Thymus (tissue), 11 donors: ENCODE data around the gene SLC30A9. TPM values are rescaled to one million over a fixed set of nuclear protein-coding genes. Genes with fewer than 3 reads are reported as not detected.

Source experiments
- DNase-seq, 9 donors: peaks; one replicate each; pipeline ENCODE4 v3.0.0-alpha.2; 2013; ENCODE audit warnings: low spot score in 9 of 9, low read depth in 6 of 9, missing footprints in 1 of 9
- H3K27ac ChIP-seq, 2 donors: one replicate each; pipeline ENCODE4 v1.5.1; 2013; ENCODE audit warnings: control low read depth in 1 of 2, low read depth in 1 of 2, low read length in 1 of 2, mild to moderate bottlenecking in 1 of 2, moderate library complexity in 1 of 2
- H3K27me3 ChIP-seq, 2 donors: one replicate each; pipeline ENCODE4 v1.5.1; 2013; ENCODE audit warnings: low read length in 1 of 2; ENCODE audit not compliant: control insufficient read depth in 2 of 2, insufficient read depth in 1 of 2
- H3K36me3 ChIP-seq, 2 donors: one replicate each; pipeline ENCODE4 v1.5.1; 2013; ENCODE audit warnings: low read length in 1 of 2, mild to moderate bottlenecking in 1 of 2, moderate library complexity in 1 of 2; ENCODE audit not compliant: control insufficient read depth in 2 of 2, insufficient read depth in 2 of 2
- H3K4me1 ChIP-seq, 2 donors: one replicate each; pipeline ENCODE4 v1.5.1; 2013; ENCODE audit warnings: low read length in 2 of 2; ENCODE audit not compliant: control insufficient read depth in 2 of 2, insufficient read depth in 2 of 2
- H3K4me3 ChIP-seq, 2 donors: one replicate each; pipeline ENCODE4 v1.5.1; 2013; ENCODE audit warnings: low read length in 2 of 2, control low read depth in 1 of 2, mild to moderate bottlenecking in 1 of 2
- H3K9me3 ChIP-seq, 2 donors: one replicate each; pipeline ENCODE4 v1.5.1; 2013; ENCODE audit warnings: low read length in 1 of 2, mild to moderate bottlenecking in 1 of 2; ENCODE audit not compliant: control insufficient read depth in 2 of 2, insufficient read depth in 1 of 2
- WGBS: extraction: QIAGEN DNeasy Blood & Tissue Kit; methylation state at CpG from one replicate; pipeline ENCODE4 v1.1.7; 2013; 5-methylcytosine and 5-hydroxymethylcytosine counted together
- polyA plus RNA-seq: library from polyadenylated mRNA; stranded (reverse); fragments of 200-250 nt; gene quantifications from one replicate; pipeline ENCODE4 v1.2.3, GENCODE V29; 2013
- total RNA-seq: library from RNA; stranded (reverse); fragments of 120-200 nt; gene quantifications from one replicate; pipeline ENCODE4 v1.2.4, GENCODE V29; 2013
- donor health status: healthy.

SLC30A9 gene
- total and polyA plus RNA-seq, 2 donors: 17.1 to 47.6 TPM

- no peaks in the 10 kb centered on the region for H3K4me1 ChIP-seq
Measured at GRCh38 chr4:42088386-42088785, 98.1 kb downstream of the SLC30A9 start.

GRCh38 chr4:42101446-42101975 is 111.2 kb downstream of the SLC30A9 start:
- no peaks in the 10 kb centered on the region for H3K4me1 ChIP-seq
- WGBS: 96% methylated on average over 8 of the region's 8 CpGs
- no peak for DNase-seq

More at GRCh38 chr4:42088386-42088785, 98.1 kb downstream of the SLC30A9 start:
- no peak overlapping the region for H3K27ac ChIP-seq
- DNase-seq: no peak
- no peaks in the 10 kb centered on the region for H3K9me3 ChIP-seq
- H3K27me3 ChIP-seq: no peaks in the 10 kb centered on the region
- 89% methylated on average over 6 of the region's 6 CpGs for WGBS
- H3K4me3 ChIP-seq: no peak overlapping the region
- no peaks in the 10 kb centered on the region for H3K36me3 ChIP-seq

GRCh38 chr4:42104521-42104920 is 114.2 kb downstream of the SLC30A9 start:
- H3K36me3 ChIP-seq: no peaks in the 10 kb centered on the region
- H3K4me1 ChIP-seq: no peaks in the 10 kb centered on the region
- no peak overlapping the region for H3K27ac ChIP-seq
- no peaks in the 10 kb centered on the region for H3K9me3 ChIP-seq
- WGBS: 28% methylated on average over 2 of the region's 2 CpGs
- no peaks in the 10 kb centered on the region for H3K27me3 ChIP-seq
- no peak overlapping the region for H3K4me3 ChIP-seq
- DNase-seq: no peak

More at GRCh38 chr4:42101446-42101975, 111.2 kb downstream of the SLC30A9 start:
- Histone ChIP-seq H3K36me3 (no peaks in the 10 kb centered on the region), H3K9me3 (no peaks in the 10 kb centered on the region), H3K4me3 (no peak overlapping the region), H3K27me3 (no peaks in the 10 kb centered on the region), H3K27ac (no peak overlapping the region)

GRCh38 chr4:42112846-42113245 is 122.5 kb downstream of the SLC30A9 start:
- Histone ChIP-seq H3K4me3 (no peak overlapping the region), H3K36me3 (no peaks in the 10 kb centered on the region), H3K27ac (no peak overlapping the region), H3K9me3 (no peaks in the 10 kb centered on the region), H3K4me1 (no peaks in the 10 kb centered on the region), H3K27me3 (no peaks in the 10 kb centered on the region)
- 94% methylated on average over 3 of the region's 3 CpGs for WGBS
- DNase-seq: no peak

- no peaks in the 10 kb centered on the region for H3K4me1 ChIP-seq
- H3K27ac ChIP-seq: no peak overlapping the region
- no peaks in the 10 kb centered on the region for H3K27me3 ChIP-seq
- no peak overlapping the region for H3K4me3 ChIP-seq
- WGBS: 95% methylated on average over 12 of the region's 12 CpGs
- peaks cover 0 to 9% of the 10 kb centered on the region in 2 donors for H3K36me3 ChIP-seq
- no peak for DNase-seq
- H3K9me3 ChIP-seq: no peaks in the 10 kb centered on the region
Measured at GRCh38 chr4:42119886-42120285, 129.6 kb downstream of the SLC30A9 start.

- H3K4me1 ChIP-seq: no peaks in the 10 kb centered on the region
- DNase-seq: no peak
- H3K27me3 ChIP-seq: no peaks in the 10 kb centered on the region
- H3K9me3 ChIP-seq: no peaks in the 10 kb centered on the region
- 74% methylated on average over 4 of the region's 4 CpGs for WGBS
- H3K27ac ChIP-seq: no peak overlapping the region
- peaks cover 0 to 9% of the 10 kb centered on the region in 2 donors for H3K36me3 ChIP-seq
- H3K4me3 ChIP-seq: no peak overlapping the region
Measured at GRCh38 chr4:42122237-42122636, 131.9 kb downstream of the SLC30A9 start.

- no peak overlapping the region for H3K4me3 ChIP-seq
- no peaks in the 10 kb centered on the region for H3K9me3 ChIP-seq
- H3K27me3 ChIP-seq: no peaks in the 10 kb centered on the region
- no peak overlapping the region for H3K27ac ChIP-seq
- peaks cover 0 to 9% of the 10 kb centered on the region in 2 donors for H3K36me3 ChIP-seq
- WGBS: 98% methylated on average over 2 of the region's 2 CpGs
- H3K4me1 ChIP-seq: no peaks in the 10 kb centered on the region
- no peak for DNase-seq
Measured at GRCh38 chr4:42123071-42123644, 132.8 kb downstream of the SLC30A9 start.

- WGBS: 91% methylated on average over 7 of the region's 7 CpGs
- H3K9me3 ChIP-seq: no peaks in the 10 kb centered on the region
- H3K36me3 ChIP-seq: no peaks in the 10 kb centered on the region
- no peak overlapping the region for H3K4me3 ChIP-seq
- H3K4me1 ChIP-seq: no peaks in the 10 kb centered on the region
- H3K27ac ChIP-seq: no peak overlapping the region
- no peaks in the 10 kb centered on the region for H3K27me3 ChIP-seq
- DNase-seq: no peak
Measured at GRCh38 chr4:42132099-42132498, 141.8 kb downstream of the SLC30A9 start.

GRCh38 chr4:42133006-42133405 is 142.7 kb downstream of the SLC30A9 start:
- Histone ChIP-seq H3K4me1 (no peaks in the 10 kb centered on the region), H3K27me3 (no peaks in the 10 kb centered on the region), H3K36me3 (no peaks in the 10 kb centered on the region), H3K9me3 (no peaks in the 10 kb centered on the region), H3K4me3 (no peak overlapping the region), H3K27ac (no peak overlapping the region)
- 90% methylated on average over 1 of the region's 1 CpG for WGBS
- no peak for DNase-seq
